Astrocyte (in vitro differentiated cells and primary cell): ENCODE measurements around the gene TTC24. TPM values are rescaled to one million over a fixed set of nuclear protein-coding genes. Genes with fewer than 3 reads are reported as not detected.
"Not testable (repeated sequence)": the region's sequence is repeated elsewhere in the genome, so short reads cannot be mapped to it uniquely, and the experiment has no call there.

Source experiments
- DNase-seq: peaks from one replicate; pipeline ENCODE4 v3.0.0-alpha.2; 2010; ENCODE audit warnings: low read depth
- FAIRE-seq: peaks from 2 replicates; lab custom pipeline; 2011; peaks lifted over from hg19 to GRCh38; lab: Jason Lieb, UNC
- H2AFZ ChIP-seq: 2 replicates; pipeline ENCODE4 v1.6.0; 2012; ENCODE audit warnings: low read depth, low read length, inconsistent platforms
- H3K27ac ChIP-seq: 2 replicates; pipeline ENCODE4 v1.5.1; 2011; ENCODE audit warnings: low read depth, low read length, inconsistent platforms
- H3K27me3 ChIP-seq: 2 replicates; pipeline ENCODE4 v1.6.0; 2011; ENCODE audit warnings: low read length, inconsistent platforms; ENCODE audit not compliant: insufficient read depth
- H3K36me3 ChIP-seq: 2 replicates; pipeline ENCODE4 v1.5.1; 2011; ENCODE audit warnings: low read length, inconsistent platforms; ENCODE audit not compliant: insufficient read depth
- H3K4me1 ChIP-seq: 2 replicates; pipeline ENCODE4 v1.5.1; 2011; ENCODE audit warnings: low read length, inconsistent platforms; ENCODE audit not compliant: insufficient read depth
- H3K4me2 ChIP-seq: 2 replicates; pipeline ENCODE4 v1.6.0; 2012; ENCODE audit warnings: low read length, inconsistent platforms
- H3K4me3 ChIP-seq: 2 replicates; pipeline ENCODE4 v1.5.1; 2011; ENCODE audit warnings: low read depth, mild to moderate bottlenecking, low read length, inconsistent platforms; ENCODE audit not compliant: insufficient read depth
- H3K79me2 ChIP-seq: 2 replicates; pipeline ENCODE4 v1.6.0; 2012; ENCODE audit warnings: mild to moderate bottlenecking, low read length, inconsistent platforms; ENCODE audit not compliant: insufficient read depth
- H3K9ac ChIP-seq: 2 replicates; pipeline ENCODE4 v1.6.0; 2012; ENCODE audit warnings: mild to moderate bottlenecking, low read length, inconsistent platforms
- H3K9me3 ChIP-seq: 2 replicates; pipeline ENCODE4 v1.5.1; 2012; ENCODE audit warnings: low read depth, mild to moderate bottlenecking, low read length, inconsistent platforms; ENCODE audit not compliant: insufficient read depth
- H4K20me1 ChIP-seq: 2 replicates; pipeline ENCODE4 v1.6.0; 2012; ENCODE audit warnings: low read length, inconsistent platforms; ENCODE audit not compliant: insufficient read depth
- H3K27ac Mint-ChIP-seq: one replicate; pipeline ENCODE4 v1.8.0; 2021; ENCODE audit warnings: mild to moderate bottlenecking, mixed read lengths; ENCODE audit not compliant: unreplicated experiment
- H3K27me3 Mint-ChIP-seq: one replicate; pipeline ENCODE4 v1.8.0; 2021; ENCODE audit warnings: low read depth, mixed read lengths; ENCODE audit not compliant: unreplicated experiment
- H3K36me3 Mint-ChIP-seq: one replicate; pipeline ENCODE4 v1.8.0; 2021; ENCODE audit warnings: low read depth, mixed read lengths; ENCODE audit not compliant: unreplicated experiment
- H3K4me1 Mint-ChIP-seq: one replicate; pipeline ENCODE4 v1.8.0; 2021; ENCODE audit warnings: low read depth, mixed read lengths; ENCODE audit not compliant: unreplicated experiment
- H3K4me3 Mint-ChIP-seq: one replicate; pipeline ENCODE4 v1.8.0; 2021; ENCODE audit warnings: mild to moderate bottlenecking, moderate library complexity, mixed read lengths; ENCODE audit not compliant: unreplicated experiment
- H3K9me3 Mint-ChIP-seq: one replicate; pipeline ENCODE4 v1.8.0; 2021; ENCODE audit warnings: mild to moderate bottlenecking, mixed read lengths; ENCODE audit not compliant: unreplicated experiment
- EZH2 ChIP-seq: IDR thresholded peaks from 2 replicates; pipeline ENCODE4 v1.6.1; 2012; ENCODE audit warnings: mild to moderate bottlenecking, low read length, inconsistent platforms; ENCODE audit not compliant: insufficient read depth
- total RNA-seq: library from RNA; stranded (reverse); gene quantifications from 2 replicates; pipeline ENCODE4 v1.2.1, GENCODE V29; 2021
- TF ChIP-seq, protein P1 (sequence below): IDR thresholded peaks from 2 replicates; pipeline ENCODE4 v1.5.1; 2011; ENCODE audit warnings: low read depth, mild to moderate bottlenecking, inconsistent platforms, low read length, moderate library complexity; ENCODE audit not compliant: insufficient read depth

TTC24 gene
- total RNA-seq, 1 donor from 2014 or later, result not detected

GRCh38 chr1:156586892-156587477 lies 7.5 kb downstream of the TTC24 start:
- Mint-ChIP-seq H3K4me1 (no peaks in the 10 kb centered on the region), H3K27me3 (peaks cover 6% of the 10 kb centered on the region), H3K9me3 (no peaks in the 10 kb centered on the region), H3K4me3 (no peak overlapping the region), H3K36me3 (no peaks in the 10 kb centered on the region), H3K27ac (no peak overlapping the region)
- Histone ChIP-seq H3K27ac (no peak overlapping the region), H3K9ac (no peak overlapping the region), H3K4me2 (no peak overlapping the region), H2AFZ (no peak overlapping the region), H3K4me1 (peaks cover 6% of the 10 kb centered on the region), H3K4me3 (no peak overlapping the region), H3K36me3 (no peaks in the 10 kb centered on the region), H3K79me2 (peaks cover 3% of the 10 kb centered on the region), H3K27me3 (no peaks in the 10 kb centered on the region), H3K9me3 (no peaks in the 10 kb centered on the region), H4K20me1 (no peaks in the 10 kb centered on the region)
- no peak for FAIRE-seq
- DNase-seq, result no peak
- TF ChIP-seq, protein P1, sequence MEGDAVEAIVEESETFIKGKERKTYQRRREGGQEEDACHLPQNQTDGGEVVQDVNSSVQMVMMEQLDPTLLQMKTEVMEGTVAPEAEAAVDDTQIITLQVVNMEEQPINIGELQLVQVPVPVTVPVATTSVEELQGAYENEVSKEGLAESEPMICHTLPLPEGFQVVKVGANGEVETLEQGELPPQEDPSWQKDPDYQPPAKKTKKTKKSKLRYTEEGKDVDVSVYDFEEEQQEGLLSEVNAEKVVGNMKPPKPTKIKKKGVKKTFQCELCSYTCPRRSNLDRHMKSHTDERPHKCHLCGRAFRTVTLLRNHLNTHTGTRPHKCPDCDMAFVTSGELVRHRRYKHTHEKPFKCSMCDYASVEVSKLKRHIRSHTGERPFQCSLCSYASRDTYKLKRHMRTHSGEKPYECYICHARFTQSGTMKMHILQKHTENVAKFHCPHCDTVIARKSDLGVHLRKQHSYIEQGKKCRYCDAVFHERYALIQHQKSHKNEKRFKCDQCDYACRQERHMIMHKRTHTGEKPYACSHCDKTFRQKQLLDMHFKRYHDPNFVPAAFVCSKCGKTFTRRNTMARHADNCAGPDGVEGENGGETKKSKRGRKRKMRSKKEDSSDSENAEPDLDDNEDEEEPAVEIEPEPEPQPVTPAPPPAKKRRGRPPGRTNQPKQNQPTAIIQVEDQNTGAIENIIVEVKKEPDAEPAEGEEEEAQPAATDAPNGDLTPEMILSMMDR, result no peak
- no peak for TF ChIP-seq EZH2

DNA sequence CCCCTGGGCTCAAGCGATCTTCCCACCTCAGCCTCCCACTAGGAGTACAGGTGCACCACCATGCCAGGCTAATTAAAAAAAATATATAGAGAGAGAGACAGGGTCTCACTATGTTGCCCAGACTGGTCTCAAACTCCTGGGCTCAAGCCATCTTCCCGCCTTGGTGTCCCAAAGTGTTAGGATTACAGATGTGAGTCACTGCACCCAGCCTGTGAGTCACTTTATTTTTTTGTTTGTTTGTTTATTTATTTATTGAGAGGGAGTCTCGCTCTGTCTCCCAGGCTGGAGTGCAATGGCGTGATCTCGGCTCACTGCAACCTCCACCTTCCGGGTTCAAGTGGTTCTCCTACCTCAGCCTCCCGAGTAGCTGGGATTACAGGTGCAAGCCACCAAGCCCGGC lies 8.4 kb downstream of the TTC24 start:
- not testable (repeated sequence) for H3K27me3 ChIP-seq, H3K27me3 Mint-ChIP-seq, H3K27ac Mint-ChIP-seq, DNase-seq, H3K4me3 ChIP-seq, H4K20me1 ChIP-seq, H3K79me2 ChIP-seq, H3K36me3 Mint-ChIP-seq, H3K9me3 Mint-ChIP-seq, H3K4me3 Mint-ChIP-seq, H3K9ac ChIP-seq, H3K4me2 ChIP-seq, H3K4me1 Mint-ChIP-seq, H3K27ac ChIP-seq, H3K36me3 ChIP-seq, H2AFZ ChIP-seq, H3K9me3 ChIP-seq, FAIRE-seq
- H3K4me1 ChIP-seq, result peaks cover 12% of the 10 kb centered on the region

- no peaks in the 10 kb centered on the region for H3K9me3 ChIP-seq
- Mint-ChIP-seq H3K27ac (no peak overlapping the region), H3K4me1 (peaks cover 3% of the 10 kb centered on the region), H3K36me3 (peaks cover 2% of the 10 kb centered on the region), H3K4me3 (no peak overlapping the region), H3K9me3 (peaks cover 2% of the 10 kb centered on the region), H3K27me3 (peaks cover 4% of the 10 kb centered on the region)
- H3K4me1 ChIP-seq, result peaks cover 12% of the 10 kb centered on the region
- no peak overlapping the region for H3K27ac ChIP-seq
- H3K4me3 ChIP-seq, result no peak overlapping the region
- H2AFZ ChIP-seq, result no peak overlapping the region
- H3K9ac ChIP-seq, result no peak overlapping the region
- peaks cover 9% of the 10 kb centered on the region for H3K79me2 ChIP-seq
- no peaks in the 10 kb centered on the region for H3K27me3 ChIP-seq
- TF ChIP-seq EZH2, result no peak
- TF ChIP-seq, protein P1, result no peak
- peaks cover 2% of the 10 kb centered on the region for H3K36me3 ChIP-seq
- DNase-seq (no peak), FAIRE-seq (no peak)
- peaks cover 4% of the 10 kb centered on the region for H4K20me1 ChIP-seq
- no peak overlapping the region for H3K4me2 ChIP-seq
These were observed 10.0 kb downstream of the TTC24 start for GRCh38 chr1:156589546-156589945.
